Measurements from ENCODE around the gene EIF4E1B. TPM values are rescaled to one million over a fixed set of nuclear protein-coding genes. Genes with fewer than 3 reads are reported as not detected.

EIF4E1B gene
- total RNA-seq, 1 donor from 2014 or later = 0.06 TPM

GRCh38 chr5:176652136-176652535, 21.7 kb downstream of the EIF4E1B start:
- H3K4me3 ChIP-seq = no peak overlapping the region
- no peak overlapping the region for H3K27ac ChIP-seq
- no peak overlapping the region for H2AFZ ChIP-seq (replicated peaks)
- no peaks in the 10 kb centered on the region for H3K36me3 ChIP-seq
- Mint-ChIP-seq H3K36me3 (peaks cover 5% of the 10 kb centered on the region), H3K4me1 (peaks cover 18% of the 10 kb centered on the region), H3K27me3 (ENCODE audit: insufficient read depth, low read depth) (peaks cover 13% of the 10 kb centered on the region), H3K9me3 (no peaks in the 10 kb centered on the region), H3K27ac (no peak overlapping the region), H3K4me3 (no peak overlapping the region)
- H3F3A ChIP-seq (ENCODE audit: low read depth) = no peaks in the 10 kb centered on the region
- DNase-seq (ENCODE audit: low spot score) = peak; percentile 50
- no peak for TF ChIP-seq EZH2phosphoT487 (IDR thresholded peaks at IDR 0.05)
- no peak for TF ChIP-seq CTCF (IDR thresholded peaks at IDR 0.05)
- no peak for TF ChIP-seq EZH2 (IDR thresholded peaks at IDR 0.05)
- H3K27me3 ChIP-seq = no peaks in the 10 kb centered on the region
- no peaks in the 10 kb centered on the region for H3K9me3 ChIP-seq (ENCODE audit: low read depth)
- no peak overlapping the region for H3K9ac ChIP-seq
- H3K79me2 ChIP-seq (ENCODE audit: low read depth) = peaks cover 30% of the 10 kb centered on the region
- peaks cover 10% of the 10 kb centered on the region for H3K4me1 ChIP-seq
- H4K20me1 ChIP-seq (ENCODE audit: low read depth) = peaks cover 24% of the 10 kb centered on the region
- no peak overlapping the region for H3K4me2 ChIP-seq

- no peak overlapping the region for H3K4me2 ChIP-seq
- H4K20me1 ChIP-seq (ENCODE audit: low read depth) = peaks cover 25% of the 10 kb centered on the region
- peaks cover 4% of the 10 kb centered on the region for H3K4me1 ChIP-seq
- H3K27ac Mint-ChIP-seq = no peak overlapping the region
- no peak overlapping the region for H3K27ac ChIP-seq
- H3K9ac ChIP-seq = no peak overlapping the region
- H3F3A ChIP-seq (ENCODE audit: low read depth) = no peaks in the 10 kb centered on the region
- TF ChIP-seq CTCF (IDR thresholded peaks at IDR 0.05) = no peak
- TF ChIP-seq EZH2phosphoT487 (IDR thresholded peaks at IDR 0.05) = no peak
- TF ChIP-seq EZH2 (IDR thresholded peaks at IDR 0.05) = no peak
- peaks cover 5% of the 10 kb centered on the region for H3K36me3 Mint-ChIP-seq
- peaks cover 13% of the 10 kb centered on the region for H3K4me1 Mint-ChIP-seq
- H3K27me3 ChIP-seq = no peaks in the 10 kb centered on the region
- peak overlapping the region; percentile 0 for H3K4me3 Mint-ChIP-seq
- H2AFZ ChIP-seq (replicated peaks) = no peak overlapping the region
- H3K4me3 ChIP-seq = no peak overlapping the region
- no peaks in the 10 kb centered on the region for H3K9me3 Mint-ChIP-seq
- H3K9me3 ChIP-seq (ENCODE audit: low read depth) = no peaks in the 10 kb centered on the region
- peaks cover 18% of the 10 kb centered on the region for H3K27me3 Mint-ChIP-seq (ENCODE audit: insufficient read depth, low read depth)
- no peaks in the 10 kb centered on the region for H3K36me3 ChIP-seq
- H3K79me2 ChIP-seq (ENCODE audit: low read depth) = peaks cover 21% of the 10 kb centered on the region
- no peak for DNase-seq (ENCODE audit: low spot score)
Measured at GRCh38 chr5:176653401-176654385, 23.2 kb downstream of the EIF4E1B start.

DNA sequence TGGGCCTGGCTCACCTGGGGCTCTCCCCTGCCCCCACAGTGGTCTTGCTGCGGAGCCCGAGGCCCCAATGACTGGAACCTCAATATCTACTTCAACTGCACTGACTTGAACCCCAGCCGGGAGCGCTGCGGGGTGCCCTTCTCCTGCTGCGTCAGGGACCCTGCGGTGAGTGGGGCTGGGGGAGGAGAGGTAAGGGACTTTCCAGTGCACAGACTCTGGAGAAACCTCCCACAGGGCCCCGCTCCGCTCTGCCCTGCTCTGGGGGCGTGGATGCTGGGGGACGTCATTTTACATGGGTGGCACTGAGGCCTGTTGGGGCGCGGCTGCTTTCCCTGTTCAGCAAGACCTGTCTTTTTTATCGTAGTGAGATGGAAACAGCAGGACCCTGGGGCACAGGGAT, 24.4 kb downstream of the EIF4E1B start:
- H3F3A ChIP-seq (ENCODE audit: low read depth) = no peaks in the 10 kb centered on the region
- no peak overlapping the region for H3K4me3 ChIP-seq
- peaks cover 9% of the 10 kb centered on the region for H3K79me2 ChIP-seq (ENCODE audit: low read depth)
- peaks cover 17% of the 10 kb centered on the region for H4K20me1 ChIP-seq (ENCODE audit: low read depth)
- no peaks in the 10 kb centered on the region for H3K36me3 ChIP-seq
- H3K4me2 ChIP-seq = no peak overlapping the region
- Mint-ChIP-seq H3K36me3 (peaks cover 5% of the 10 kb centered on the region), H3K27me3 (ENCODE audit: insufficient read depth, low read depth) (peaks cover 19% of the 10 kb centered on the region), H3K9me3 (no peaks in the 10 kb centered on the region), H3K4me3 (no peak overlapping the region), H3K4me1 (peaks cover 5% of the 10 kb centered on the region), H3K27ac (no peak overlapping the region)
- no peak overlapping the region for H2AFZ ChIP-seq (replicated peaks)
- peaks cover 4% of the 10 kb centered on the region for H3K4me1 ChIP-seq
- H3K27me3 ChIP-seq = no peaks in the 10 kb centered on the region
- no peak overlapping the region for H3K9ac ChIP-seq
- no peaks in the 10 kb centered on the region for H3K9me3 ChIP-seq (ENCODE audit: low read depth)
- DNase-seq (ENCODE audit: low spot score) = no peak
- TF ChIP-seq EZH2phosphoT487 (IDR thresholded peaks at IDR 0.05) (no peak), CTCF (IDR thresholded peaks at IDR 0.05) (no peak), EZH2 (IDR thresholded peaks at IDR 0.05) (no peak)
- H3K27ac ChIP-seq = no peak overlapping the region

Data from neural progenitor cell (in vitro differentiated cells).